Natural killer cell (primary cell): ENCODE results near the gene SPINK13. TPM values are rescaled to one million over a fixed set of nuclear protein-coding genes. Genes with fewer than 3 reads are reported as not detected.
A peak's percentile ranks its signal among the peaks of the same experiment; 100 is the strongest.
"Not testable (repeated sequence)": the region's sequence is repeated elsewhere in the genome, so short reads cannot be mapped to it uniquely, and the experiment has no call there.

Experiments used
- ATAC-seq, 3 donors: fragments of 150-1000 bp in 2 of 3; fragments of 200-7000 bp in 1 of 3; cut with Tn5 transposase; 1 replicate in 1 of 3; 2 replicates in 2 of 3; pipeline ENCODE4 v1.10.0; 2021; ENCODE audit warnings: mild to moderate bottlenecking in 2 of 3, moderate library complexity in 2 of 3
- DNase-seq, 2 donors: peaks; one replicate each; pipeline versions ENCODE4 v3.0.0 to v3.0.0-alpha.2; 2013 to 2021; ENCODE audit warnings: mixed read lengths in 1 of 2
- H3K27ac ChIP-seq: one replicate; pipeline ENCODE4 v1.5.1; 2013; ENCODE audit warnings: mild to moderate bottlenecking, low read length
- H3K27me3 ChIP-seq: one replicate; pipeline ENCODE4 v1.6.1; 2013; ENCODE audit warnings: low read length; ENCODE audit not compliant: control insufficient read depth, insufficient read depth
- H3K36me3 ChIP-seq: one replicate; pipeline ENCODE4 v1.6.1; 2013; ENCODE audit warnings: low read length; ENCODE audit not compliant: control insufficient read depth, insufficient read depth
- H3K4me1 ChIP-seq: one replicate; pipeline ENCODE4 v1.6.1; 2013; ENCODE audit warnings: low read length; ENCODE audit not compliant: control insufficient read depth, insufficient read depth
- H3K4me3 ChIP-seq: one replicate; pipeline ENCODE4 v1.5.1; 2013; ENCODE audit warnings: low read length
- H3K9me3 ChIP-seq: one replicate; pipeline ENCODE4 v1.6.1; 2013; ENCODE audit warnings: low read length; ENCODE audit not compliant: control insufficient read depth, insufficient read depth
- H3K27ac Mint-ChIP-seq, 2 donors: one replicate each; pipeline ENCODE4 v1.8.0; 2022; ENCODE audit warnings: mild to moderate bottlenecking in 2 of 2, mixed read lengths in 2 of 2, moderate library complexity in 1 of 2
- H3K27me3 Mint-ChIP-seq, 2 donors: one replicate each; pipeline ENCODE4 v1.8.0; 2022; ENCODE audit warnings: low read depth in 2 of 2, mixed read lengths in 2 of 2
- H3K36me3 Mint-ChIP-seq: one replicate; pipeline ENCODE4 v1.8.0; 2022; ENCODE audit warnings: mixed read lengths
- H3K4me1 Mint-ChIP-seq, 2 donors: one replicate each; pipeline ENCODE4 v1.8.0; 2022; ENCODE audit warnings: mixed read lengths in 2 of 2
- H3K4me3 Mint-ChIP-seq: one replicate; pipeline ENCODE4 v1.8.0; 2022; ENCODE audit warnings: mild to moderate bottlenecking, moderate library complexity, mixed read lengths
- H3K9me3 Mint-ChIP-seq, 2 donors: one replicate each; pipeline ENCODE4 v1.8.0; 2022; ENCODE audit warnings: mixed read lengths in 2 of 2
- WGBS: methylation state at CpG from one replicate; pipeline ENCODE4 v1.1.7; 2013; ENCODE audit warnings: missing lambda C conversion rate; ENCODE audit not compliant: insufficient coverage; 5-methylcytosine and 5-hydroxymethylcytosine counted together
- intact Hi-C: fragments of 100-400 bp; cut with micrococcal nuclease; formaldehyde crosslinking; loops from one replicate; pipeline ENCODE4 v1.14.2; 2022
- total RNA-seq, 4 donors: library from RNA; stranded (reverse); fragments of 120-200 nt in 1 of 4; gene quantifications; one replicate each; pipeline versions ENCODE4 v1.2.3 to v1.2.4, GENCODE V29; 2013 to 2022
- TF ChIP-seq, protein P1 (sequence below): fragments of 200-600 bp; IDR thresholded peaks from one replicate; pipeline ENCODE4 v1.8.0; 2022; ENCODE audit warnings: antibody characterized with exemption

SPINK13 gene
- total RNA-seq, 3 donors from 2014 or later (not counting 1 experiment from before 2014, with no cell fraction given) = not detected

DNA sequence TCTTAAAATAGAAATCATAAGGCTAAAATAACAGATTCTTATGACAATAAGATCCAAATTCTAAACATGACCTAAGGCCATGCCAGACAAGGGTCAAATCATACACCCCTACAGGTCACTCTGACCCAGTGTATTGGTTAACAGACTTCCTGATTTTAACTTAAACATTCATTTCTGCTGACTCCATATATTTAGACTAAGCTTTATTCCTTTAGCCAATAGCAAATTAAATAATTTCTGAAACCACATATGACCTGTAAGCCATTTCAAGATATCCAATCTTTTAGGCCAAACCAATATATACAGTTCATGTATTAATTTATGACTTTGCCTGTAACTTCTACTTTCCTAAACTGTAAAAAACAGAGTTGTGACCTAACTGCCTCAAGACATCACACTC lies 7.4 kb upstream of the SPINK13 start:
- no peaks in the 10 kb centered on the region for H3K4me1 Mint-ChIP-seq
- DNase-seq (no peak), ATAC-seq (no peak)
- Histone ChIP-seq H3K4me3 (no peak overlapping the region), H3K27ac (no peak overlapping the region), H3K9me3 (peaks cover 4% of the 10 kb centered on the region), H3K27me3 (no peaks in the 10 kb centered on the region), H3K36me3 (no peaks in the 10 kb centered on the region), H3K4me1 (no peaks in the 10 kb centered on the region)
- peaks cover 10 to 26% of the 10 kb centered on the region in 2 donors for H3K9me3 Mint-ChIP-seq
- peaks cover 17% of the 10 kb centered on the region for H3K36me3 Mint-ChIP-seq
- no peak overlapping the region for H3K27ac Mint-ChIP-seq
- TF ChIP-seq, protein P1, sequence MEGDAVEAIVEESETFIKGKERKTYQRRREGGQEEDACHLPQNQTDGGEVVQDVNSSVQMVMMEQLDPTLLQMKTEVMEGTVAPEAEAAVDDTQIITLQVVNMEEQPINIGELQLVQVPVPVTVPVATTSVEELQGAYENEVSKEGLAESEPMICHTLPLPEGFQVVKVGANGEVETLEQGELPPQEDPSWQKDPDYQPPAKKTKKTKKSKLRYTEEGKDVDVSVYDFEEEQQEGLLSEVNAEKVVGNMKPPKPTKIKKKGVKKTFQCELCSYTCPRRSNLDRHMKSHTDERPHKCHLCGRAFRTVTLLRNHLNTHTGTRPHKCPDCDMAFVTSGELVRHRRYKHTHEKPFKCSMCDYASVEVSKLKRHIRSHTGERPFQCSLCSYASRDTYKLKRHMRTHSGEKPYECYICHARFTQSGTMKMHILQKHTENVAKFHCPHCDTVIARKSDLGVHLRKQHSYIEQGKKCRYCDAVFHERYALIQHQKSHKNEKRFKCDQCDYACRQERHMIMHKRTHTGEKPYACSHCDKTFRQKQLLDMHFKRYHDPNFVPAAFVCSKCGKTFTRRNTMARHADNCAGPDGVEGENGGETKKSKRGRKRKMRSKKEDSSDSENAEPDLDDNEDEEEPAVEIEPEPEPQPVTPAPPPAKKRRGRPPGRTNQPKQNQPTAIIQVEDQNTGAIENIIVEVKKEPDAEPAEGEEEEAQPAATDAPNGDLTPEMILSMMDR = no peak
- H3K27me3 Mint-ChIP-seq = peaks cover 0 to 3% of the 10 kb centered on the region in 2 donors
- intact Hi-C loops = no loop called here
- H3K4me3 Mint-ChIP-seq = no peak overlapping the region

DNA sequence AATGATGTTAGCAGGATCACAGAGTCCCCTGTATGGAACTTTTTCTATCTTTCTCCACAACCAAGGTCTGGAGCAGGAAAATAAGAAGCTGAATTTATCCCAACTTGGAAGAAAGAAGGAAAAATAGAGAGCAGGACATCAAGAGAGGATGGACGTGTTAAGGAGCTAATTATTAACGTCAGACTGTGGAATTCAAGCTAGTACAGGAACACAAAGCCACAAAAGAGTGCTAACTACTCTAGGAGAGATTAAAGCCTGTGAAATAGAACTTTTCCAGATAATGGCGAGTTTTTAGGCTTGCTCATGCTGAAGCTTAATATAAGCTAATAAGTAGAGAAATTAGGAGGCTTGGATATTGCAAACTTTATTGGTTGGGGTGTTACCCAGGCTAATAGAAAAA lies 632 bp upstream of the SPINK13 start:
- peaks cover 0 to 3% of the 10 kb centered on the region in 2 donors for H3K27me3 Mint-ChIP-seq
- ATAC-seq = no peak
- intact Hi-C loops = no loop called here
- TF ChIP-seq, protein P1 = no peak
- no peak for DNase-seq
- WGBS = 80% methylated on average over 3 of the region's 3 CpGs
- peaks cover 2 to 10% of the 10 kb centered on the region in 2 donors for H3K9me3 Mint-ChIP-seq
- H3K4me1 ChIP-seq = no peaks in the 10 kb centered on the region
- no peak overlapping the region for H3K27ac ChIP-seq
- H3K9me3 ChIP-seq = no peaks in the 10 kb centered on the region
- H3K27me3 ChIP-seq = no peaks in the 10 kb centered on the region
- no peaks in the 10 kb centered on the region for H3K4me1 Mint-ChIP-seq
- no peaks in the 10 kb centered on the region for H3K36me3 Mint-ChIP-seq
- no peaks in the 10 kb centered on the region for H3K36me3 ChIP-seq
- H3K27ac Mint-ChIP-seq = no peak overlapping the region
- H3K4me3 ChIP-seq = no peak overlapping the region
- no peak overlapping the region for H3K4me3 Mint-ChIP-seq

DNA sequence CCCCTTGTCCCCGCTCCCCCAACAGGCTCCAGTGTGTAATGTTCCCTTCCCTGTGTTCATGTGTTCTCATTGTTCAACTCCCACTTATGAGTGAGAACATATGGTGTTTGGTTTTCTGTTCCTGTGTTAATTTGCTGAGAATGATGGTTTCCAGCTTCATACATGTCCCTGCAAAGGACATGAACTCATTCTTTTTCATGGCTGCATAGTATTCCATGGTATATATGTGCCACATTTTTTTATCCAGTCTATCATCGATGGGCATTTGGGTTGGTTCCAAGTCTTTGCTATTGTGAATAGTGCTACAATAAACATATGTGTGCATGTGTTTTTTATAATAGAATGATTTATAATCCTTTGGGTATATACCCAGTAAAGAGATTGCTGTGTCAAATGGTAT lies 6.5 kb downstream of the SPINK13 start:
- peaks cover 13% of the 10 kb centered on the region in 2 donors for H3K9me3 Mint-ChIP-seq
- H3K36me3 Mint-ChIP-seq = peaks cover 16% of the 10 kb centered on the region
- not testable (repeated sequence) for H3K4me3 Mint-ChIP-seq

DNA sequence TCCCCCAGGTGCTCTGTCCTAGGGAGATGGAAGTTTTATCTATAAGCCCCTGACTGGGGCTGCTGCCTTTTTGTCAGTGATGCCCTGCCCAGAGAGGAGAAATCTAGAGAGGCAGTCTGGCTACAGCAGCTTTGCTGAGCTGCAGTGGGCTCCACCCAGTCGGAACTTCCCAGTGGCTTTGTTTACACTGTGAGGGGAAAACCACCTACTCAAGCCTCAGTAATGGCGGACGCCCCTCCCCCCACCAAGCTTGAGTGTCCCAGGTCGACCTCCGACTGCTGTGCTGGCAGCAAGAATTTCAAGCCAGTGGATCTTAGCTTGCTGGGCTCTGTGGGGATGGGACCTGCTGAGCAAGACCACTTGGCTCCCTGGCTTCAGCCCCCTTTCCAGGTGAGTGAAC lies 12.3 kb downstream of the SPINK13 start:
- H3K36me3 ChIP-seq, H3K9me3 ChIP-seq, ATAC-seq, H3K4me3 ChIP-seq, intact Hi-C loops, H3K4me1 ChIP-seq, H3K27me3 ChIP-seq, H3K4me1 Mint-ChIP-seq, H3K27ac Mint-ChIP-seq, H3K27me3 Mint-ChIP-seq, H3K27ac ChIP-seq, H3K4me3 Mint-ChIP-seq: not testable (repeated sequence)
- Mint-ChIP-seq H3K9me3 (peaks cover 11 to 13% of the 10 kb centered on the region in 2 donors), H3K36me3 (peaks cover 16% of the 10 kb centered on the region)
- WGBS = 37% methylated on average over 5 of the region's 5 CpGs
- peak in 1 of 2 donors; percentile 15 for DNase-seq

More for the DNA sequence above, 6.5 kb downstream of the SPINK13 start:
- H3K36me3 ChIP-seq, DNase-seq, ATAC-seq, H3K27me3 Mint-ChIP-seq, H3K4me3 ChIP-seq, H3K9me3 ChIP-seq, H3K27ac ChIP-seq, H3K27me3 ChIP-seq, H3K4me1 Mint-ChIP-seq, intact Hi-C loops, H3K27ac Mint-ChIP-seq, H3K4me1 ChIP-seq: not testable (repeated sequence)
- 100% methylated on average over 1 of the region's 2 CpGs for WGBS

DNA sequence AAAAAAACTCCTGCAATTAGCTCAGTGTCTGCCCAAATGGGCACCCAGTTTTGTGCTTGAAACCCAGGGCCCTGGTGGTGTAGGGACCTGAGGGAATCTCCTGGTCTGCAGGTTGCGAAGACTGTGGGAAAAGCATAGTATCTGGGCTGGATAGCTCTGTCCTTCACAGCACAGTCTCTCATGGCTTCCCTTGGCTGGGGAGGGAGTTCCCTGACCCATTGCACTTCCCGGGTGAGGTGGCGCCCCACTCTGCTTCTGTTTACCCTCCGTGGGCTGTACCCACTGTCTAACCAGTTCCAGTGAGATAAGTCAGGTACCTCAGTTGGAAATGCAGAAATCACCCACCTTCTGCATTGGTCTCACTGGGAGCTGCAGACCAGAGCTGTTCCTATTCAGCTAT lies 12.7 kb downstream of the SPINK13 start:
- Mint-ChIP-seq H3K9me3 (peaks cover 11 to 13% of the 10 kb centered on the region in 2 donors), H3K36me3 (peaks cover 16% of the 10 kb centered on the region)
- H3K36me3 ChIP-seq, H3K27me3 ChIP-seq, ATAC-seq, H3K4me3 Mint-ChIP-seq, H3K9me3 ChIP-seq, H3K27me3 Mint-ChIP-seq, intact Hi-C loops, H3K4me3 ChIP-seq, H3K27ac Mint-ChIP-seq, H3K4me1 ChIP-seq, H3K27ac ChIP-seq, DNase-seq, H3K4me1 Mint-ChIP-seq: not testable (repeated sequence)
- 86% methylated on average over 4 of the region's 4 CpGs for WGBS
